ENCODE results near the gene XDH.

XDH gene

GRCh38 chr2:31401580-31401979 lies 13.0 kb downstream of the XDH start:
- DNase-seq = peak; percentile 98

- no peak for DNase-seq
These were observed 15.7 kb downstream of the XDH start for GRCh38 chr2:31398881-31399280.

DNA sequence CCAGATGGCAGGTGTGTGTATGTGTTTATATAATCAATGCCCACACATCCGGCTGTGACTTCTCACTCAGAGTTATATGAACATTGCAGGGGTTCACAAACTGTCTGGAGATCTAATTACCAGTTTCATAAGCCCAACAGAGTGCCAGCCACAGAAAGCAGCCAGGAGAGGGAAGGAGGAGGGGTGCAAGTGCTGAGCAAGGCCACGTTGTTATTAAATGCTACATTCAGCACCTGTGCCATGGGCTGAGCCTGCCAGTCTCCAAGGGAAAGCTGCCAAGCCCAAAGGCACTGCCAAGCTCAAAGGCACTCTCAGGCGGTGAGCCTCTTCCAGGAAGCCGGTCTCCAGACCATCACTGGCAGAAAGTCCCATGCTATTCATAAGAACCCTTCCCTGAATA lies 17.4 kb downstream of the XDH start:
- no peak for DNase-seq

- DNase-seq = peak; percentile 11
These were observed 24.2 kb downstream of the XDH start for GRCh38 chr2:31390324-31390723.

DNA sequence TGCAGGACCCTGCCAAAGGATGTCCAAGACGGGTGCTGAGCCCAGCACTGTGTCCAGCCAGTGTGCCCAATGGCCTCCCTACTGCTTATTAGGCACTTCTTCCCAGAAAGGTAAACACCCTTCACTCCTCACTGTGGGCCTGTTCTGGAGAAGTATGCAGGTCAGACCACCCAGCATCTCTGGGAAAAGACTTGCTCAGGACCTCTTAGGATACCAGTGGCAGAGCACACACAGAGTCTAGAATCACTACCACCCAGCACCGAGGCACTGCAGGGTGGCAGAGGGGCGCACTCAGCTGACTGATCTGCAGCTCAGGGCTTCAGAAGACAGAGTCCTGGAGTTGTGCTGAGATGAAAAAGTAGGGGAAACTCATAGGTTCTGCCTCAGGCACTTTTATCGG lies 25.8 kb downstream of the XDH start:
- no peak for DNase-seq

DNA sequence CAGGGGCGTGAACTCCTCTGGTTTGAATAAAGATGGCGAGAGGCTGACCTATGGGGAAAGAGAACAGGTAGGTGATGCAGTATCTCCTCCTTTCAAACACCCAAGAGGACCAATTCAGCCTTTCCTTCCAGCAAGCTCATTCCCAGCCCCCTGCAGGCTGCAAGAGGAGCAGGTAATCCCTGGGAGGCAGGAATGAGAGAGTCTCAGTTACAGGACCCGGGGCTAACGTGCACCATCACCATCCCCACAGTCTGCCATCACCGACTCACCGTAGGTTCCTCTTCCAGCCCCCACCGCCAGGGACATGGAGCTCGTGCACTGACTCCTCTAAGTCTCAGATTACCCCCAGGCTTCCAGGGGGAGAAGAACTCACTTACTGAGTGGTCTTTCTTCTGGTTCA lies 26.7 kb downstream of the XDH start:
- no peak for DNase-seq

GRCh38 chr2:31386648-31387047 lies 27.9 kb downstream of the XDH start:
- no peak for DNase-seq

GRCh38 chr2:31386172-31386571 lies 28.4 kb downstream of the XDH start:
- DNase-seq = no peak

- peak; percentile 95 for DNase-seq
These were observed 29.7 kb downstream of the XDH start for GRCh38 chr2:31384771-31385276.

DNA sequence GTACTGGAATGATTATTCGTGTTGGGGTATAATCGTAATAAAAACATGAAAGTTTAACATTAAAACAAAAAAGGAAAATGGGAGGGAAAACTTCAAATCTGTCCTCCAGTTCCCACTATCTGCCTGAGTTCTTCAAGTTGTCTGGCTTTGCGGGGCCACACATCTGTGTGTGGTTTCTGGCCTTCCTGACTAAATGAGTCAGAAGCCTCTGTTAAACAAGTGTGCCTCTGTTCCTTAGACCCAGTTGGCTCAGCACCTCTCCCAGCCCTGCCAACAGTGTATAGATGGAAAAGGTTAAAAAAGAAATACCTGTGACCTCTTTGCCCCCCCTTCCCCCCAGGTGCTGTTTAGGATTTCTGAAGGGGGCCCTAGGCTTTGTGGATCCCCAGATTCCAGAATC lies 30.2 kb downstream of the XDH start:
- DNase-seq = peak; percentile 91

DNA sequence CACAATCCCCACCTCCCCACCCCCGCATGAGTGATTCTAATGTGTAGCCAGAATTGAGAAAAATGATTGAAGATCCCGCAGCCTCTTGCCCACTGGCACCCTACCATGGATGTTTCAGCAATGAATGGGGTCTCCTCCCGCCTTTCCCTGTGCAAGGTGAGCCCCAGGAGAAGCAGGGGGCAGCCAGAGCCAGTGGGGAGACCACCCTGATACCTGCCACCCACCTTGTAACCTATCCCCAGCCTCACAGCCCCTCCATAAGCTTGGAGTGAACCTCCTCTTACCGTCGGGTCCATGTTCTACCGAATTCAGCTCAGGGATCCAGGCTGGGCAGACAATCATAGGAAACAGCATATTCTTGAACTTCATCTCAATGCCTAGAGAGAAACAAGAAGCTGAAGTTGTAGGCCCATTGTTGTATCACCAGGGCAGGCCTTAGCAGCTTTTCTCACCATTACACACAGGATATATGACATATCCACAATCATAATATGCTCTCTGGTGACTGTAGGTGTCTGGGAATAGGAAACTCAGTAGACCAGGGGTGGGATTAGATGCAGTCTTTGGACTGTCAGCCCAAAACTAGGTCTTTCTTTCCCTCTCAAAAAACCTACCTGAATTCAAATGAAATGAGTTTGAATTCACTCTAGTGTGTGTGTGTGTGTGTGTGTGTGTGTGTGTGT lies 30.9 kb downstream of the XDH start:
- peak; percentile 42 for DNase-seq

DNA sequence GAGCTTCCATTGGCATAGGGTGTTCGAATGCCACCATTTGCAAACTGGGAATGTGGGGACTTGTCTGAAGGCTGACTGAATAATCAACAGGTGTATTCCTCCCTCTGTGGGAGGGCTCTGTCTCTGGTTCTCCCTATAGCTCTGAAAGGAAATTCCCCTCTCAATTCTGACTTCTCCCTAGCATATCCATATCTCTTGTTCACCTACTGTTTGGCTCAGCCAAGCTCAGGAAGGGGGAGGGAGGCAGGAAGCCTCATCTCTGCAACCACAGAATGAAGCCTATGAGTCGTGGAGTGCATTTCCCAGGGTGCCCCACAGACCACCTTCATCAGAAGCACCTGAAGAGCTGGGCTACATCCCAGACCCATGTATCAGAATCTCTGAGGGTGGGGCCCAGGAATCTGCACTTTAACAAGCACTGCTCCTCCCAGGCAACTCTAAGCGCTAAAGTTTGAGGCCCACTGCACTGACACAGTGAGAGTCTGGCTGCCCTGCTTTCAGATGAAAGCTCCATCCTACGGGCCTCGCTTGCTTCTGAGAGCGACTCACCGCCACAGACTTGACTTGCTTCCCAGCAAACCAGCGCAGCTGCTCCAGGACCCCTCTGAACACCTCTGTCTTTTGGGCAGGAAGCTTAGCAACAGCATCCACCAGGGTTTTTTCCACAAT lies 32.0 kb downstream of the XDH start:
- peak; percentile 66 for DNase-seq

GRCh38 chr2:31381601-31382000 lies 32.9 kb downstream of the XDH start:
- DNase-seq = no peak

DNA sequence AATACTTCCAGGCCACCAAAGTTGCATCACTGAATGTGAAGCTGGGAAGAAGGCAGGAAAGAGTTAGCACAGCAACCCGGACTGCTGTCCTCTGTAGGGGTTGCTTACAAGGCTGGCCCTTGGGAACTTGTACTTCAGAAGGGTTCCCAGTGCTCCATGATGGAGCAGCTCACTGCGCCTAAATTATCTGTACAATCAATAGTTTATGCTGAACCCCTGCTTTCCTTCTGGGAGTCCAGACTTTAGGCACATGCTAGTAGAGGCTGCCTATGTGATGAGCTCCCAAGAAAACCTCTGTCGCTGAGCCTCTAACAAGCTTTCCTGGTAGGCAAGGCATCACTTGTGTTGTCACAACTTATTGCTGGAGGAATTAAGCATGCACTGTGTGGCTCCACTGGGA lies 34.3 kb downstream of the XDH start:
- no peak for DNase-seq

- DNase-seq = no peak
These were observed 34.8 kb downstream of the XDH start for GRCh38 chr2:31379747-31380146.

- DNase-seq = no peak
These were observed 35.6 kb downstream of the XDH start for GRCh38 chr2:31378791-31379501.

DNA sequence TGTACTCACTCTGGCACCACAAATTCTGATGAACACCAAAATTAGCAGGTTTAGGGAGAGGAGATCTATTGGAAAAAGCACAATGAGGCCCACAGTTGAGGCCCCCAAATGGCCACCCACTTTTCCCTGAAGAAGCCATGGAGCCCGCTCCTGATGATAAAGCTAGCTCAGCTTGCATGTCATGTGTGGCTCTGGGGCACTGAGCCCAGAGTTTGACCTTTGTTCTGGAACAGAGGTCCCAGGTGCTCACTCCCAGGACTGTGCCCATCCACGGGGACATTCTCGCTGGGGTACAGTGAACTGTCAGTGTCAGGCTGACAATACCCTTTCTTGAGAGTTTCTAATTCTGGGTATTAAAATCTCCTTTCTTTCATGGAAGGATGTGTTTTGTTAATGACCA lies 36.2 kb downstream of the XDH start:
- DNase-seq = no peak

DNA sequence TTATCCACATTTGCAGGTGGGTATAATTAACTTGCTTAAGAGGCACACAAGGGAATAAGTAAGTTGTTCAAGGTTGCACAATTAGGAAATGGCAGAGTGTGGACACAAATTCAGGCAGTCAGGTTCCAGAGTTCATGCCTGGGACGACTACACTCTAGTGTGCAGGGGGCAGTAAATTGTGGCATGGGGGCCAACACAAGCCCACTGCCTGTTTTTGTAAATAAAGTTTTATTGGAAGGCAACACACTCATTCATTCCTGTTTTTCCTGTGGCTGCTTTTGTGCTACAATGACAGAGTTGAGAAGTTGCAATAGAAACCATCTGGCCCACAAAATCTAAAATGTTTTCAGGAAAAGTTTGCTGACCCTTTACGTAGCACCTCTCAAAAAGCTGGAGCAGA lies 41.4 kb downstream of the XDH start:
- DNase-seq = no peak

- DNase-seq = no peak
These were observed 42.4 kb downstream of the XDH start for GRCh38 chr2:31372097-31372496.

DNA sequence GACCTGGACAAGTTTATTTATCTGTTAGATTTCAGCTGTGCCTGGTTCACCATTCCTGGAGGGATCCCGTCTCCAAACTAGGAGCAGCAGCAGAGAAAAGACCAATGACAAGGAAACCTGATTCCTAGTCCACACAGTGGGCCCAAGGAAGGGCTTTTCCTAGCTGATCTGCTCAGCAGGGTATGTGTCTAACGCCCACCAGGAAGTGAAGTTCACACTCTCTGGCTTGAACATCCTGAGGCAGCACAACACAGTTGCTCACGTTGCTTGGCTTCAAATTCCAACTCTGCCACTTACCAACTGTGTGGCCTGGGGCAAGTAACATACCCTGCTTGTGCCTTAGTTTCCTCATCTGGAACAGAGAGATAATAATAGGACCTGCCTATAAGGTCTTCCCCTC lies 42.9 kb downstream of the XDH start:
- DNase-seq = no peak

- no peak for DNase-seq
These were observed 47.8 kb downstream of the XDH start for GRCh38 chr2:31366733-31367132.

- no peak for DNase-seq
These were observed 48.6 kb downstream of the XDH start for GRCh38 chr2:31365834-31366505.

GRCh38 chr2:31365348-31365747 lies 49.2 kb downstream of the XDH start:
- no peak for DNase-seq
